SK-N-SH (cell line): ENCODE results near the gene LCN2.

Experiments
- ELF1 ChIP-seq: IDR thresholded peaks from 2 replicates; pipeline ENCODE4 v1.4.0; 2012
- EP300 ChIP-seq, 2 experiments: IDR thresholded peaks; 2 replicates each; pipeline versions ENCODE4 v1.4.0 to v1.6.1; 2012; ENCODE audit warnings: borderline replicate concordance in 1 of 2, low read depth in 1 of 2, low read length in 1 of 2
- MXI1 ChIP-seq: IDR thresholded peaks from 2 replicates; pipeline ENCODE4 v1.6.1; 2012; ENCODE audit warnings: mild to moderate bottlenecking, low read depth, low read length, improper control_type of control experiment
- NFIC ChIP-seq: IDR thresholded peaks from 2 replicates; pipeline ENCODE4 v1.4.0; 2012; ENCODE audit warnings: borderline replicate concordance
- POLR2AphosphoS5 ChIP-seq: IDR thresholded peaks from 2 replicates; pipeline ENCODE4 v1.6.1; 2012; ENCODE audit warnings: low read depth, low read length
- RFX5 ChIP-seq: IDR thresholded peaks from 2 replicates; pipeline ENCODE4 v1.6.1; 2012; ENCODE audit warnings: mild to moderate bottlenecking, improper control_type of control experiment, low read length
- SMC3 ChIP-seq: IDR thresholded peaks from 2 replicates; pipeline ENCODE4 v1.6.1; 2012; ENCODE audit warnings: low read depth, low read length, improper control_type of control experiment
- TF ChIP-seq, protein P1 (sequence below): fragments of 200-600 bp; sonication (generic); IDR thresholded peaks from 2 replicates; pipeline ENCODE4 v1.6.1; 2017; ENCODE audit warnings: antibody characterized with exemption, mild to moderate bottlenecking, moderate library complexity
- TF ChIP-seq, protein P2 (sequence below): IDR thresholded peaks from 2 replicates; pipeline ENCODE4 v1.6.1; 2012; ENCODE audit warnings: mild to moderate bottlenecking, low read depth, low read length, moderate library complexity
- TF ChIP-seq, protein P3 (sequence below): fragments of 150-350 bp; IDR thresholded peaks from 2 replicates; pipeline ENCODE4 v1.6.1; 2016; ENCODE audit warnings: mild to moderate bottlenecking, low read depth, low read length
- TF ChIP-seq, protein P4 (sequence below): IDR thresholded peaks from 2 replicates; pipeline ENCODE4 v1.4.0; 2012; ENCODE audit warnings: low read depth
- TF ChIP-seq, protein P5 (sequence below): fragments of 150-350 bp; IDR thresholded peaks from 2 replicates; pipeline ENCODE4 v1.6.1; 2017; ENCODE audit warnings: antibody characterized with exemption, low read length, low read depth, borderline replicate concordance
- TF ChIP-seq, protein P6 (sequence below): IDR thresholded peaks from 2 replicates; pipeline ENCODE4; 2012

DNA sequence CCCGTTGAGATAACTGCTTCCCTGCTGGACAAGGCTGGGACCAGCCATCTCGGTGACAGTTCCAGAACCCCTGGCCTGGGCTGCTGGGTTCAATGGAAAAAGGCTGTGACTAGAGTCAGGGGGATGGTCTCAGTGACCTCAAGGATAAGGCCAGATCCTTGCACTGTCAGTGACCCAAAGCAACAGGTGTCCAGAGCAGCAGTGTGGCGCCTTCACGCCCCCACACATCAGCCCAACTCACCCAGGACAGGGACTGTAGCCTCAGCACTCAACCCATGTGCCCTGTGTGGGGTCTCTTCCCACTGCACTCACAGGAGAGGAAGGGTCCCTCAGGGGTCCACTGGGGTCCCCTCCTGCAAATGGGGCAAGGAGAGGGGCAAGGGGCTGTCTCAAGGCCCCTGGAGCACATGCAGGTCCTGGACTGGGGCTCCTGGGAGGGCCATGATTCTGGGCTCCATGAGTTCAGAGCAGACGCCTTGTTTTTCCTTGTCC is 698 bp upstream of the LCN2 start:
- TF ChIP-seq MXI1 = no peak
- no peak for TF ChIP-seq POLR2AphosphoS5
- TF ChIP-seq, protein P1, sequence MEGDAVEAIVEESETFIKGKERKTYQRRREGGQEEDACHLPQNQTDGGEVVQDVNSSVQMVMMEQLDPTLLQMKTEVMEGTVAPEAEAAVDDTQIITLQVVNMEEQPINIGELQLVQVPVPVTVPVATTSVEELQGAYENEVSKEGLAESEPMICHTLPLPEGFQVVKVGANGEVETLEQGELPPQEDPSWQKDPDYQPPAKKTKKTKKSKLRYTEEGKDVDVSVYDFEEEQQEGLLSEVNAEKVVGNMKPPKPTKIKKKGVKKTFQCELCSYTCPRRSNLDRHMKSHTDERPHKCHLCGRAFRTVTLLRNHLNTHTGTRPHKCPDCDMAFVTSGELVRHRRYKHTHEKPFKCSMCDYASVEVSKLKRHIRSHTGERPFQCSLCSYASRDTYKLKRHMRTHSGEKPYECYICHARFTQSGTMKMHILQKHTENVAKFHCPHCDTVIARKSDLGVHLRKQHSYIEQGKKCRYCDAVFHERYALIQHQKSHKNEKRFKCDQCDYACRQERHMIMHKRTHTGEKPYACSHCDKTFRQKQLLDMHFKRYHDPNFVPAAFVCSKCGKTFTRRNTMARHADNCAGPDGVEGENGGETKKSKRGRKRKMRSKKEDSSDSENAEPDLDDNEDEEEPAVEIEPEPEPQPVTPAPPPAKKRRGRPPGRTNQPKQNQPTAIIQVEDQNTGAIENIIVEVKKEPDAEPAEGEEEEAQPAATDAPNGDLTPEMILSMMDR = no peak
- TF ChIP-seq, protein P2, sequence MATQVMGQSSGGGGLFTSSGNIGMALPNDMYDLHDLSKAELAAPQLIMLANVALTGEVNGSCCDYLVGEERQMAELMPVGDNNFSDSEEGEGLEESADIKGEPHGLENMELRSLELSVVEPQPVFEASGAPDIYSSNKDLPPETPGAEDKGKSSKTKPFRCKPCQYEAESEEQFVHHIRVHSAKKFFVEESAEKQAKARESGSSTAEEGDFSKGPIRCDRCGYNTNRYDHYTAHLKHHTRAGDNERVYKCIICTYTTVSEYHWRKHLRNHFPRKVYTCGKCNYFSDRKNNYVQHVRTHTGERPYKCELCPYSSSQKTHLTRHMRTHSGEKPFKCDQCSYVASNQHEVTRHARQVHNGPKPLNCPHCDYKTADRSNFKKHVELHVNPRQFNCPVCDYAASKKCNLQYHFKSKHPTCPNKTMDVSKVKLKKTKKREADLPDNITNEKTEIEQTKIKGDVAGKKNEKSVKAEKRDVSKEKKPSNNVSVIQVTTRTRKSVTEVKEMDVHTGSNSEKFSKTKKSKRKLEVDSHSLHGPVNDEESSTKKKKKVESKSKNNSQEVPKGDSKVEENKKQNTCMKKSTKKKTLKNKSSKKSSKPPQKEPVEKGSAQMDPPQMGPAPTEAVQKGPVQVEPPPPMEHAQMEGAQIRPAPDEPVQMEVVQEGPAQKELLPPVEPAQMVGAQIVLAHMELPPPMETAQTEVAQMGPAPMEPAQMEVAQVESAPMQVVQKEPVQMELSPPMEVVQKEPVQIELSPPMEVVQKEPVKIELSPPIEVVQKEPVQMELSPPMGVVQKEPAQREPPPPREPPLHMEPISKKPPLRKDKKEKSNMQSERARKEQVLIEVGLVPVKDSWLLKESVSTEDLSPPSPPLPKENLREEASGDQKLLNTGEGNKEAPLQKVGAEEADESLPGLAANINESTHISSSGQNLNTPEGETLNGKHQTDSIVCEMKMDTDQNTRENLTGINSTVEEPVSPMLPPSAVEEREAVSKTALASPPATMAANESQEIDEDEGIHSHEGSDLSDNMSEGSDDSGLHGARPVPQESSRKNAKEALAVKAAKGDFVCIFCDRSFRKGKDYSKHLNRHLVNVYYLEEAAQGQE = no peak
- TF ChIP-seq EP300 (IDR thresholded peaks at IDR 0.05; ENCODE audit: borderline replicate concordance in 1 of 2, low read depth in 1 of 2, low read length in 1 of 2) = no peak
- TF ChIP-seq, protein P3, sequence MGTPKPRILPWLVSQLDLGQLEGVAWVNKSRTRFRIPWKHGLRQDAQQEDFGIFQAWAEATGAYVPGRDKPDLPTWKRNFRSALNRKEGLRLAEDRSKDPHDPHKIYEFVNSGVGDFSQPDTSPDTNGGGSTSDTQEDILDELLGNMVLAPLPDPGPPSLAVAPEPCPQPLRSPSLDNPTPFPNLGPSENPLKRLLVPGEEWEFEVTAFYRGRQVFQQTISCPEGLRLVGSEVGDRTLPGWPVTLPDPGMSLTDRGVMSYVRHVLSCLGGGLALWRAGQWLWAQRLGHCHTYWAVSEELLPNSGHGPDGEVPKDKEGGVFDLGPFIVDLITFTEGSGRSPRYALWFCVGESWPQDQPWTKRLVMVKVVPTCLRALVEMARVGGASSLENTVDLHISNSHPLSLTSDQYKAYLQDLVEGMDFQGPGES = no peak
- no peak for TF ChIP-seq RFX5
- no peak for TF ChIP-seq ELF1
- TF ChIP-seq, protein P4, sequence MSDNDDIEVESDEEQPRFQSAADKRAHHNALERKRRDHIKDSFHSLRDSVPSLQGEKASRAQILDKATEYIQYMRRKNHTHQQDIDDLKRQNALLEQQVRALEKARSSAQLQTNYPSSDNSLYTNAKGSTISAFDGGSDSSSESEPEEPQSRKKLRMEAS = no peak
- TF ChIP-seq NFIC = no peak
- TF ChIP-seq, protein P5, sequence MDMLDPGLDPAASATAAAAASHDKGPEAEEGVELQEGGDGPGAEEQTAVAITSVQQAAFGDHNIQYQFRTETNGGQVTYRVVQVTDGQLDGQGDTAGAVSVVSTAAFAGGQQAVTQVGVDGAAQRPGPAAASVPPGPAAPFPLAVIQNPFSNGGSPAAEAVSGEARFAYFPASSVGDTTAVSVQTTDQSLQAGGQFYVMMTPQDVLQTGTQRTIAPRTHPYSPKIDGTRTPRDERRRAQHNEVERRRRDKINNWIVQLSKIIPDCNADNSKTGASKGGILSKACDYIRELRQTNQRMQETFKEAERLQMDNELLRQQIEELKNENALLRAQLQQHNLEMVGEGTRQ = no peak
- TF ChIP-seq SMC3 = no peak
- TF ChIP-seq, protein P6, sequence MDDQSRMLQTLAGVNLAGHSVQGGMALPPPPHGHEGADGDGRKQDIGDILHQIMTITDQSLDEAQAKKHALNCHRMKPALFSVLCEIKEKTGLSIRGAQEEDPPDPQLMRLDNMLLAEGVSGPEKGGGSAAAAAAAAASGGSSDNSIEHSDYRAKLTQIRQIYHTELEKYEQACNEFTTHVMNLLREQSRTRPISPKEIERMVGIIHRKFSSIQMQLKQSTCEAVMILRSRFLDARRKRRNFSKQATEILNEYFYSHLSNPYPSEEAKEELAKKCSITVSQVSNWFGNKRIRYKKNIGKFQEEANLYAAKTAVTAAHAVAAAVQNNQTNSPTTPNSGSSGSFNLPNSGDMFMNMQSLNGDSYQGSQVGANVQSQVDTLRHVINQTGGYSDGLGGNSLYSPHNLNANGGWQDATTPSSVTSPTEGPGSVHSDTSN = no peak
